Brain microvascular endothelial cell (primary cell): ENCODE data around the gene TAF4.

Source experiments
- DNase-seq: peaks from one replicate; pipeline ENCODE4 v3.0.0-alpha.2; 2020
- H3K27ac ChIP-seq: fragments of 250-450 bp; sonication (Bioruptor Pico); 2 replicates; pipeline ENCODE4 v1.5.1; 2020; ENCODE audit warnings: mild to moderate bottlenecking, moderate library complexity
- H3K27me3 ChIP-seq: fragments of 250-450 bp; sonication (Bioruptor Pico); replicated peaks from 2 replicates; pipeline ENCODE4 v1.5.1; 2020; ENCODE audit warnings: mild to moderate bottlenecking
- H3K36me3 ChIP-seq: fragments of 250-450 bp; sonication (Bioruptor Pico); replicated peaks from 2 replicates; pipeline ENCODE4 v1.5.1; 2020; ENCODE audit warnings: mild to moderate bottlenecking
- H3K4me3 ChIP-seq: 2 replicates; pipeline ENCODE4 v1.5.1; 2011; ENCODE audit warnings: low read depth, mild to moderate bottlenecking, control low read depth, low read length, moderate library complexity
- in situ Hi-C: cut with HindIII; loops from 2 replicates; pipeline ENCODE4 v1.10.0; 2017; ENCODE audit warnings: low sequenced_read_pairs, low pct_ligation_motif_present
- TF ChIP-seq, protein P1 (sequence below): IDR thresholded peaks from 2 replicates; pipeline ENCODE4 v1.5.1; 2011; ENCODE audit warnings: low read depth, mild to moderate bottlenecking, moderate library complexity, low read length, control low read depth, inconsistent platforms; ENCODE audit errors: missing control alignments

Gene TAF4

DNA sequence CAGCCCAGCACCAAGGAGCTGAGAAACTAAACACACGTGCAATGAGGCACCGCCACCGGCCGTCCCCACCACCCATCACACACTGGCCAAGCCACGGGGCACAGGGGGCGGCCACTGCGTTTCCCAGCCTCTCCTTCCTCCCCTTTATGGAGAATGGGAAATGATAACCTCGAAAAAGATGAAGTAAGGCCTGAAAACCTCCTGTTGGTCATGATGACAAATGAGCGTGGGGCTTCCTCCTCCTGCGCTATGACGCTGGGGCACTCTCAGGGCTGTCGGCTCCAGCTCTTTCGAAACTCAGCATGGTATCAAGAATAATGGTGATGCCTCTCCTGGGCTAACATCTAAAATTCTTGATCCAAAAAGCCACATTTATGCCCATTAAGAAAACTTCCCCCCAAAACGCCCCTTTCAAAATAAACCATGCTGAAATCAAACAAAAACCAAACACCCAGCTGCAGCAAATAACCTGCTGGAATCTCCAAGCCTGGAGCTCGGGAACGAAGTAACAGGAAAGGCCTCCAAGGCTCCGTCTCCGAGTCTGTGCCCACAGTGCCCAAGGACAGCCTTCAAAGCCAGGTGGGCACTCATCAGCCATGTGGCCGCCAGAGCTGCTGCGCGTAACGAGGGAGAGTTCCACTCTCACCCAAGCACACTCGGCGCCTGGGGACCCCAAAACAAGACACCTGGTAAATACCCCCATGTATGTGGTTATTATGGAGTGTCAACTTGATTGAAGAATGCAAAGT is 50.0 kb downstream of the TAF4 start:
- Histone ChIP-seq H3K36me3 (no peaks in the 10 kb centered on the region), H3K27ac (no peak overlapping the region), H3K4me3 (no peak overlapping the region), H3K27me3 (no peaks in the 10 kb centered on the region)
- no peak for DNase-seq
- in situ Hi-C loops: no loop called here
- TF ChIP-seq, protein P1, sequence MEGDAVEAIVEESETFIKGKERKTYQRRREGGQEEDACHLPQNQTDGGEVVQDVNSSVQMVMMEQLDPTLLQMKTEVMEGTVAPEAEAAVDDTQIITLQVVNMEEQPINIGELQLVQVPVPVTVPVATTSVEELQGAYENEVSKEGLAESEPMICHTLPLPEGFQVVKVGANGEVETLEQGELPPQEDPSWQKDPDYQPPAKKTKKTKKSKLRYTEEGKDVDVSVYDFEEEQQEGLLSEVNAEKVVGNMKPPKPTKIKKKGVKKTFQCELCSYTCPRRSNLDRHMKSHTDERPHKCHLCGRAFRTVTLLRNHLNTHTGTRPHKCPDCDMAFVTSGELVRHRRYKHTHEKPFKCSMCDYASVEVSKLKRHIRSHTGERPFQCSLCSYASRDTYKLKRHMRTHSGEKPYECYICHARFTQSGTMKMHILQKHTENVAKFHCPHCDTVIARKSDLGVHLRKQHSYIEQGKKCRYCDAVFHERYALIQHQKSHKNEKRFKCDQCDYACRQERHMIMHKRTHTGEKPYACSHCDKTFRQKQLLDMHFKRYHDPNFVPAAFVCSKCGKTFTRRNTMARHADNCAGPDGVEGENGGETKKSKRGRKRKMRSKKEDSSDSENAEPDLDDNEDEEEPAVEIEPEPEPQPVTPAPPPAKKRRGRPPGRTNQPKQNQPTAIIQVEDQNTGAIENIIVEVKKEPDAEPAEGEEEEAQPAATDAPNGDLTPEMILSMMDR: no peak

DNA sequence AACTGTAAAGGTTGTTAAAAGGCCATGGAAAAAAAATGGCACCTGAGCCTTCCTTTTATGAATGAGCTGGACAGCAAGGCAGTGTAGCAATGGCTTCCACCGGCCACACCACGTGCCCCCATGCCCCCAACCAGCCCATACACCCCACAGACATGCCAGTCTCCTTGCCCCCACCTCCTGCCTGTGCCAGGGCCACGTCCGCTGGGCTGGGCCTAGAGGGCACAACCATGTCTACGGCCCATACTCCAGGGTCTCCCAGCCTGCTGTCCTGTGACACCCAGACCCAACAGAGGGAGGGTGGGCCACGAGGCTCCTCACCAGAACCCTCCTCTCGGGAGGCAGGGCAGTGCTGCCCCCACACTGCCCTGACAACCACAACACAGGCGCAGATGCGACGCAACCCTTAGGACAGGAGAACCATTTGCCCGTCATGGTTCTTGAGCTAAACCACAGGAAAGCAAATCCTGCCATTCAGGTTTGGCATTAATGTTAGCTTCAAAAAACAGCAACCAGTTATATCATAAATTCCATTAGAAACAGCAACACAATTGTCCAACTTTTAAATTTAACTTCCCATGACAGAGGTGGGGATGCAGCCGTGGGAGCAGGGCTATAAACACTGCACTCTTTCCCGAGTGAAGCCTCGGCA is 50.7 kb downstream of the TAF4 start:
- no peaks in the 10 kb centered on the region for H3K36me3 ChIP-seq
- DNase-seq: no peak
- H3K27ac ChIP-seq: no peak overlapping the region
- in situ Hi-C loops: no loop called here
- H3K27me3 ChIP-seq: no peaks in the 10 kb centered on the region
- H3K4me3 ChIP-seq: no peak overlapping the region
- TF ChIP-seq, protein P1: no peak

DNA sequence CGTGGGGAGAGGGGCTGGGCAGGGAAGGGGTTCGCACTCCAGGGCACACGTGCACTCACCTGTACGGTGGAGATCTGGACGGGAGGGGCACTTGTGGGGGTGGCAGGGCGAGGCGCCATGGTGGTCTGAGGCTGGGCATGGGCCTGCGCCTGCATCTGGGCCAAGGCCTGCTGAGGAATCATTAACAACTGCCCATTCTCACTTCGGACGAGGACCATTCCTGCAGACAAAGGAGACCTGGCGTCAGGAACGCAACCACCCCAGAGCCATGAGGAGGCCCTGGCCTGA is 51.2 kb downstream of the TAF4 start:
- no peak for DNase-seq

DNA sequence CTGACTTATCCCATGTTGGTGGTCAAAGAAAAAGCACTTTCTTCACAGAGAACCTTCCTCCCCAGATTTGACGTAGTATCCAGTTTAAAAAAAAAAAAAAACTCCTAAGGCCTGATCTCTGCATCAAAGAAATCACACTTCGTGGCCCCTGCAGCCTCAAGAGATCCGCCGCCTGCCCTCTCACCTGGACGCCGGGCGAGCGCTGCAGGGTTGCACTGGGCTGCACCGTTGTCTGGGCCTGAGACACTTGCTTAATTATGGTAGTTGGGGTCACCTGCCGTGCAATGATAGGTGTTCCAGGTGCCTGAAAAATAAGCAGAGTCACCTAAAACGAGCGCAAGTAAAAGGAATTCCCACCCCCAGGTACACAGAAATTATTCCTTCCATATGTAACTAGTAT is 53.0 kb downstream of the TAF4 start:
- no peak overlapping the region for H3K27ac ChIP-seq
- TF ChIP-seq, protein P1: no peak
- H3K4me3 ChIP-seq: no peak overlapping the region
- no peak for DNase-seq
- H3K36me3 ChIP-seq: peaks cover 13% of the 10 kb centered on the region
- no peaks in the 10 kb centered on the region for H3K27me3 ChIP-seq
- in situ Hi-C loops: no loop called here

More for the DNA sequence above, 51.2 kb downstream of the TAF4 start:
- H3K27me3 ChIP-seq: no peaks in the 10 kb centered on the region
- H3K36me3 ChIP-seq: peaks cover 1% of the 10 kb centered on the region
- TF ChIP-seq, protein P1: no peak
- in situ Hi-C loops: no loop called here
- no peak overlapping the region for H3K4me3 ChIP-seq
- H3K27ac ChIP-seq: no peak overlapping the region

DNA sequence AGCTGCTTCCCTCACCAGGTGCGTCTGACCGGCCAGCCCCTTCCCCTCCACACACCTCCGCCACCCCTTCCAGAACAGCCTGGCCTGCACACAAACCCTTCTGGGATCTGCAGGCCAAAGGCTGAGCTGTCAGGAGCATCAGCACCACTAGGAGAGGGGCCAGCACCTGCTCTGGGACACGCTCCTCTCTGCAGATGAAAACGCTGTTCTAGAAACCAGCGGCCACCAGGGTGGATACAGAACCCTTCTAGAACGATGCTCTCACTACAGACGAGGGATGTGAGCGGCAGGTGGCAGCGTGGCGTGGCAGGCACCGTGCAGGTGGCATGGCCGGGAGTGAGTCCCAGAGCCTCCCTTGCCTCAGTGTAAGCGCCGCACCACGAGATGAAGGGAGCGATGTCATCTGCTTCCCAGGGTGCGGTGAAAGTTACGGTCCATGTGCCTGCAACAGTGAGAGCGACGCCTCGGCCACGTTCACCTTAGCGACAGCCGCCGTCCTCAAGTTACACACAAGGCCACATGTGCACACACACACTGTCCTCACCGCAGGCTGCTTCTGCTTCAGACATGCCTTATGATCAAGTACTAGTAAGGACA is 53.6 kb downstream of the TAF4 start:
- Histone ChIP-seq H3K36me3 (peaks cover 17% of the 10 kb centered on the region), H3K27me3 (no peaks in the 10 kb centered on the region), H3K4me3 (no peak overlapping the region), H3K27ac (no peak overlapping the region)
- in situ Hi-C loops: no loop called here
- DNase-seq: no peak
- TF ChIP-seq, protein P1: no peak

GRCh38 chr20:62011403-62011790 is 54.3 kb downstream of the TAF4 start:
- DNase-seq: no peak
- in situ Hi-C loops: no loop called here
- Histone ChIP-seq H3K36me3 (peaks cover 18% of the 10 kb centered on the region), H3K27me3 (no peaks in the 10 kb centered on the region), H3K4me3 (no peak overlapping the region), H3K27ac (no peak overlapping the region)
- TF ChIP-seq, protein P1: no peak
